Measurements from ENCODE around the gene FAM118B.

Gene FAM118B

GRCh38 chr11:126165757-126166156, 45.8 kb upstream of the FAM118B start:
- no peak overlapping the region for H3K27ac ChIP-seq
- TF ChIP-seq CTCF (IDR thresholded peaks at IDR 0.05) (no peak), ZFX (IDR thresholded peaks at IDR 0.05; ENCODE audit: borderline replicate concordance) (no peak)

- TF ChIP-seq CTCF (IDR thresholded peaks at IDR 0.05), result no peak
- no peak for TF ChIP-seq ZFX (IDR thresholded peaks at IDR 0.05; ENCODE audit: borderline replicate concordance)
- H3K27ac ChIP-seq, result no peak overlapping the region
Observed at GRCh38 chr11:126166413-126166812, 45.2 kb upstream of the FAM118B start.

GRCh38 chr11:126167488-126167887, 44.1 kb upstream of the FAM118B start:
- TF ChIP-seq ZFX (IDR thresholded peaks at IDR 0.05; ENCODE audit: borderline replicate concordance) (no peak), CTCF (IDR thresholded peaks at IDR 0.05) (no peak)
- no peak overlapping the region for H3K27ac ChIP-seq

- TF ChIP-seq ZFX (IDR thresholded peaks at IDR 0.05; ENCODE audit: borderline replicate concordance) (no peak), CTCF (IDR thresholded peaks at IDR 0.05) (no peak)
- no peak overlapping the region for H3K27ac ChIP-seq
Observed at GRCh38 chr11:126169291-126169690, 42.3 kb upstream of the FAM118B start.

- H3K27ac ChIP-seq, result no peak overlapping the region
Observed at GRCh38 chr11:126172596-126173038, 39.0 kb upstream of the FAM118B start.

GRCh38 chr11:126173257-126173656, 38.3 kb upstream of the FAM118B start:
- TF ChIP-seq CTCF (IDR thresholded peaks at IDR 0.05), result no peak
- TF ChIP-seq ZFX (IDR thresholded peaks at IDR 0.05; ENCODE audit: borderline replicate concordance), result no peak
- no peak overlapping the region for H3K27ac ChIP-seq

More at GRCh38 chr11:126172596-126173038, 39.0 kb upstream of the FAM118B start:
- no peak for TF ChIP-seq CTCF (IDR thresholded peaks at IDR 0.05)
- TF ChIP-seq ZFX (IDR thresholded peaks at IDR 0.05; ENCODE audit: borderline replicate concordance), result no peak

GRCh38 chr11:126174816-126175215, 36.8 kb upstream of the FAM118B start:
- no peak for TF ChIP-seq CTCF (IDR thresholded peaks at IDR 0.05)
- TF ChIP-seq ZFX (IDR thresholded peaks at IDR 0.05; ENCODE audit: borderline replicate concordance), result no peak

More at GRCh38 chr11:126174816-126175215, 36.8 kb upstream of the FAM118B start:
- H3K27ac ChIP-seq, result no peak overlapping the region

Measured in 22Rv1 (cell line).